ENCODE measurements around the gene ZNF524.

DNA sequence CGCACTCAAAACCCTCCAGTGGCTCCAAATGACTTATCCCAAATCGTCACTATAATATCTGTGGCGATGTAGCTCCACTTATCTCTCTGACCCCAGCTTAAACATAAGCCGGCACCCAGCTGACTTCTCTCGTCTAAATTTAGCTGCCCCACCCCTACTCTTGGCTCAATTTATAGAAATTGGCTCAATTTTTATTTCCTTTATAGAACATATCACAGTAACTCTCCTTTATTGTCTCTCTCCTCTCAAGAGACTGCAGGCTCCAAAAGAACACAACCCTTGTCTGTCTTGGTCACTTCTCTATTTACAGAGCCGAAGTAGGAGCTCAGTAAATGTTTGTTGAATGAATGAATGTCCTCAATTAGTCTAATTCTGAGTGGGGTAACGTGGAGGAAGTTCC, 23.5 kb downstream of the ZNF524 start:
- TF ChIP-seq ZNF232 (CRISPR knock-in tag; IDR thresholded peaks at IDR 0.05) (no peak), CTCF (IDR thresholded peaks at IDR 0.05) (no peak), ZNF219 (CRISPR knock-in tag; IDR thresholded peaks at IDR 0.05; ENCODE audit: borderline replicate concordance) (no peak), CREB1 (CRISPR knock-in tag; IDR thresholded peaks at IDR 0.05) (no peak), TP53 (CRISPR knock-in tag; IDR thresholded peaks at IDR 0.05) (no peak), TEAD4 (CRISPR knock-in tag; IDR thresholded peaks at IDR 0.05) (no peak), SMAD4 (CRISPR knock-in tag; IDR thresholded peaks at IDR 0.05) (no peak)

Data from WTC11 (cell line).